Tibial nerve (tissue), 4 donors: ENCODE results near the gene SEC61A1. TPM values are rescaled to one million over a fixed set of nuclear protein-coding genes. Genes with fewer than 3 reads are reported as not detected.

ENCODE experiments used
- DNase-seq, 2 donors: peaks; one replicate each; pipeline ENCODE4 v3.0.0-alpha.2; 2019; ENCODE audit warnings: low spot score in 2 of 2
- H3K27ac ChIP-seq, 4 donors: fragments of 200-600 bp; sonication (generic) in 3 of 4; one replicate each; pipeline ENCODE4 v1.5.1; 2017 to 2019; ENCODE audit warnings: mild to moderate bottlenecking in 1 of 4
- H3K27me3 ChIP-seq, 2 donors: fragments of 200-600 bp; sonication (generic) in 1 of 2; one replicate each; pipeline versions ENCODE4 v1.5.1 to v1.6.0; 2017 to 2019
- H3K36me3 ChIP-seq, 3 donors: fragments of 200-600 bp; sonication (generic); one replicate each; pipeline ENCODE4 v1.5.1; 2018 to 2019
- H3K4me1 ChIP-seq, 4 donors: fragments of 200-600 bp; sonication (generic) in 3 of 4; one replicate each; pipeline ENCODE4 v1.5.1; 2017 to 2019
- H3K4me3 ChIP-seq, 4 donors: fragments of 200-600 bp; sonication (generic) in 3 of 4; one replicate each; pipeline ENCODE4 v1.5.1; 2017 to 2019; ENCODE audit warnings: mild to moderate bottlenecking in 1 of 4, moderate library complexity in 1 of 4
- H3K9me3 ChIP-seq, 4 donors: fragments of 200-600 bp; sonication (generic) in 3 of 4; one replicate each; pipeline ENCODE4 v1.5.1; 2017 to 2019
- EP300 ChIP-seq, 2 donors: sonication (generic); formaldehyde crosslinking; IDR thresholded peaks; one replicate each; pipeline ENCODE4 v1.6.1; 2017; ENCODE audit warnings: antibody characterized with exemption in 2 of 2, mild to moderate bottlenecking in 1 of 2
- POLR2A ChIP-seq, 2 donors: fragments of 450-650 bp; IDR thresholded peaks; one replicate each; pipeline ENCODE4 v1.6.1; 2017; ENCODE audit warnings: antibody characterized with exemption in 2 of 2, mild to moderate bottlenecking in 2 of 2, moderate library complexity in 2 of 2
- WGBS, 2 donors: methylation state at CpG; one replicate each; pipeline ENCODE4 v1.1.5; 2018; 5-methylcytosine and 5-hydroxymethylcytosine counted together
- total RNA-seq, 4 donors: library from RNA; depleted of rRNA; stranded (reverse); fragments of >200 nt; gene quantifications; one replicate each; pipeline ENCODE4 v1.1.0, GENCODE V29; 2016
- TF ChIP-seq, protein P1 (sequence below), 5 experiments: fragments of 200-600 bp in 3 of 5; fragments of 450-650 bp in 2 of 5; sonication (generic) in 3 of 5; IDR thresholded peaks; one replicate each; pipeline ENCODE4 v1.5.1; 2016 to 2019; ENCODE audit warnings: antibody characterized with exemption in 5 of 5, mild to moderate bottlenecking in 3 of 5, moderate library complexity in 2 of 5

SEC61A1 gene
- total RNA-seq, 4 donors from 2014 or later: 93.3 to 155 (median 108) TPM

DNA sequence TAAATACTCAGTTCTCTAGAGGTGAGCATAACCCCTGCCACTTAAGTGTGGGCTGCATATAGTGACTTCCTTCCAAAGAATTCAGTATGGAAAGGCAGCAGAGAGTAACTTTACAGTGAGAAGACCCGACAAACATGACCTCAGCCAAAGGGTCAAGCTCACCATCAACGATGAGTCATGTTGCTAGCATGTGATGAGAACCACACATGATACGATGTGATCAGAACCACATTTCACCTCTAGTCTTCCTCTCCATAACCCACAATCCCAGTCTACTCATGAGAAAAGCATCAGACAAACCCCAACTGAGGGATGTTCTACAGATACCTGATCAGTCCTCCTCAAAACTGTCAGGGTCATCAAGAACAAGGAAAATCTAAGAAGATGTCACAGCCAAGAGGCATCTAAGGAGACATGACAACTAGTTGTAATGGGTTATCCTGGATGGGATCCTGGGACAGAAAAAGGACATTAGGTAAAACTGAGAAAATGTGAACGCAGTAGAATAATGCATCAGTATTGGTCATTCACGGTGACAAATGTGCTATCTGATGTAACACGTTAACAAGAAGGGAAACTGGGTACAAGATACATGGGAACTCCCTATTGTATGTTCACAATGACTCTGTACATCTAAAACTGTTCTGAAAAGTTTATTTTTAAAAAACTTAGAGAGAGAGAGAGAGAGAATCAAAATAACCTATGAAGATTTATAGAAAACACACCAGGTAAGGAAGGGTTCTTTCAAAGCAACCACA is 28.3 kb downstream of the SEC61A1 start:
- no peaks in the 10 kb centered on the region for H3K27me3 ChIP-seq
- H3K36me3 ChIP-seq: peaks cover 0 to 67% (median 0%) of the 10 kb centered on the region in 3 donors
- TF ChIP-seq EP300 (IDR thresholded peaks at IDR 0.05) (no peak), POLR2A (IDR thresholded peaks at IDR 0.05) (no peak)
- TF ChIP-seq, protein P1, sequence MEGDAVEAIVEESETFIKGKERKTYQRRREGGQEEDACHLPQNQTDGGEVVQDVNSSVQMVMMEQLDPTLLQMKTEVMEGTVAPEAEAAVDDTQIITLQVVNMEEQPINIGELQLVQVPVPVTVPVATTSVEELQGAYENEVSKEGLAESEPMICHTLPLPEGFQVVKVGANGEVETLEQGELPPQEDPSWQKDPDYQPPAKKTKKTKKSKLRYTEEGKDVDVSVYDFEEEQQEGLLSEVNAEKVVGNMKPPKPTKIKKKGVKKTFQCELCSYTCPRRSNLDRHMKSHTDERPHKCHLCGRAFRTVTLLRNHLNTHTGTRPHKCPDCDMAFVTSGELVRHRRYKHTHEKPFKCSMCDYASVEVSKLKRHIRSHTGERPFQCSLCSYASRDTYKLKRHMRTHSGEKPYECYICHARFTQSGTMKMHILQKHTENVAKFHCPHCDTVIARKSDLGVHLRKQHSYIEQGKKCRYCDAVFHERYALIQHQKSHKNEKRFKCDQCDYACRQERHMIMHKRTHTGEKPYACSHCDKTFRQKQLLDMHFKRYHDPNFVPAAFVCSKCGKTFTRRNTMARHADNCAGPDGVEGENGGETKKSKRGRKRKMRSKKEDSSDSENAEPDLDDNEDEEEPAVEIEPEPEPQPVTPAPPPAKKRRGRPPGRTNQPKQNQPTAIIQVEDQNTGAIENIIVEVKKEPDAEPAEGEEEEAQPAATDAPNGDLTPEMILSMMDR (IDR thresholded peaks at IDR 0.05): no peak
- 57 to 65% methylated on average over 6 of the region's 6 CpGs for WGBS, 2 donors
- H3K27ac ChIP-seq: no peak overlapping the region
- H3K9me3 ChIP-seq: no peaks in the 10 kb centered on the region
- peaks cover 0 to 35% (median 3%) of the 10 kb centered on the region in 4 donors for H3K4me1 ChIP-seq
- H3K4me3 ChIP-seq: no peak overlapping the region
- DNase-seq: no peak

DNA sequence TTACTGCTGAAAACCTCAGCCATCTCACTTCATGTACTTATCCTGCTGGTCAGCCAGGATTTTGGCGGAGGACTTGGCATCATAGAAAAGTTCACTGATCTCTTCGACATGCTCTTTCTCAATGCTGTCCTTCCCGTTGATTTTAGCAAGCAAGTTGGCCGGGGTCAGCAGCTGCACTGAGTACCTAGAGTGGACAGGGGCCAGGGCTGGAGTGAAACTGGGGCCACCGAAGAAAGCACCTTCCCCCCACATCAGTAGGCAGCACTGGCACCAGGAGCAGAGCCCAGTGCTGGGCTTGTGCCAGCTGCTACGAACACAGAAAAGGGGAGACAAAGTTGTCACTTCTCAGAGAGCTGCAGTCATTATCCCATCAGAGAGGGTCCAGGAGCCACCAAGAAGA is 29.0 kb downstream of the SEC61A1 start:
- H3K9me3 ChIP-seq: no peaks in the 10 kb centered on the region
- DNase-seq: no peak
- no peak overlapping the region for H3K4me3 ChIP-seq
- TF ChIP-seq POLR2A (IDR thresholded peaks at IDR 0.05) (no peak), EP300 (IDR thresholded peaks at IDR 0.05) (no peak)
- TF ChIP-seq, protein P1 (IDR thresholded peaks at IDR 0.05): no peak
- 86 to 90% methylated on average over 6 of the region's 6 CpGs for WGBS, 2 donors
- H3K27me3 ChIP-seq: no peaks in the 10 kb centered on the region
- H3K36me3 ChIP-seq: peaks cover 0 to 74% (median 0%) of the 10 kb centered on the region in 3 donors
- H3K4me1 ChIP-seq: peaks cover 0 to 29% (median under 1%) of the 10 kb centered on the region in 4 donors
- no peak overlapping the region for H3K27ac ChIP-seq

DNA sequence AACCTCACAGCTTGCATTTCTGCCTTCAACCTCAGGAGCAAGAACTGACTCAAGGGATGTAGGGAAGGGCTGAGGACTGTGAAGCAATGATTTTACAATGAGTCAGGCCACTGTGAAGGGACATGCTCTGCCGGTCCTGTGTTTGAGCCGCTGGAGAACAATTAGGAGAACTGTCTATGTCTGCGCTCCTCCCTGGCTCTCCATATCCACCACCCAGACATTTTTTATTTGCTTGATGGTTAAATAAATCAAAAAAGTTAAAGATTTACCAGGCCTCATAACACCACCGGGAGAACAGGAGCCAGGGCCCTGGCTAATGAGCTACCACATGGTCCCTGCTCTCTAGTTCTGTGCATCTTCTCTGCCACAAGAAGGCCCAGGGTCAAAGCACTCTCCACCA is 29.6 kb downstream of the SEC61A1 start:
- peaks cover 0 to 23% (median 0%) of the 10 kb centered on the region in 4 donors for H3K4me1 ChIP-seq
- TF ChIP-seq, protein P1 (IDR thresholded peaks at IDR 0.05): no peak
- TF ChIP-seq POLR2A (IDR thresholded peaks at IDR 0.05) (no peak), EP300 (IDR thresholded peaks at IDR 0.05) (no peak)
- H3K36me3 ChIP-seq: peaks cover 0 to 80% (median 0%) of the 10 kb centered on the region in 3 donors
- no peak overlapping the region for H3K4me3 ChIP-seq
- no peaks in the 10 kb centered on the region for H3K27me3 ChIP-seq
- no peak overlapping the region for H3K27ac ChIP-seq
- DNase-seq: no peak
- 91 to 96% methylated on average over 4 of the region's 4 CpGs for WGBS, 2 donors
- no peaks in the 10 kb centered on the region for H3K9me3 ChIP-seq

DNA sequence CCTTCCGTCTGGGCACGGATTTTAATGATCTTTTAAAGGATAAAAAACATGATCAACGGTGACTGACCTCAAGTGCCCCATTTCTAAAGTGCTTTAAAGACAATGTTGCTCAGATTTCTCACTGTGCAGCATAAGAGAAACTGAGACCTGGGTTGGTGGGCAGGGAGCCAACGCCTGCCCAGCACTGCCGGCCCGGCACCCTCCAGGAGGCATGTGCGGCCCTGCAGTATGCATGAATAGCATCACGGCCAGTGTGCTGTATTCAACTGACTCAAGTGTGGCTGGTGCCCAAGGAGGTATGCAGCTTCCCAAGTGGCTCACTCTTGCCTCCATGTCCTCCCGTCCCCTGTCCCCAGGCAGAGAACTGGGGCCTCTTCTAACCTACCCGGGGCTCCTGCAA is 30.3 kb downstream of the SEC61A1 start:
- Histone ChIP-seq H3K27me3 (no peaks in the 10 kb centered on the region), H3K27ac (no peak overlapping the region)
- WGBS, 2 donors: 92 to 94% methylated on average over 10 of the region's 10 CpGs

DNA sequence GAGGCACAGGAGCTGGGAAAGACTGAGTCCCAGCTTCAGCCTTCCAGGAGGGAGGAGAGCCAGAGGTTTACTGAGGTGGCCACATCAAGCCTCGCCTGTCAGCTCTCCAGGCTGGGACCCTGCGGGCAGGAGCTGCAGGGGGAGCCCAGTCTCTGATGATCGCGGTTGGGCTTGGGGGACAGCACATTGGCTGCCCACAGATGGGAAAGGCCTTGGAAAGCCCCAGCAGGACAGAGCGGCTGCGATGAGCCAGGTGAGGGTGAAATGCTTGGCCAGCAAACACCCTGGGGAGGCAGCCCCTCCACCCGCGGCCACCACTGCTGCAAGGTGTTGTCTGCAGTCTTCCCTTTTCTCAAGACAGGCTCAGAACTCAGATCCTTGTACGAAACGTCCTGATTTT is 31.2 kb downstream of the SEC61A1 start:
- no peaks in the 10 kb centered on the region for H3K9me3 ChIP-seq
- DNase-seq: no peak
- WGBS, 2 donors: 82 to 87% methylated on average over 6 to 10 of the region's 10 CpGs
- peaks cover 0 to 15% (median 0%) of the 10 kb centered on the region in 4 donors for H3K4me1 ChIP-seq
- no peaks in the 10 kb centered on the region for H3K27me3 ChIP-seq
- TF ChIP-seq, protein P1 (IDR thresholded peaks at IDR 0.05): no peak
- TF ChIP-seq EP300 (IDR thresholded peaks at IDR 0.05): no peak
- TF ChIP-seq POLR2A (IDR thresholded peaks at IDR 0.05): no peak
- H3K36me3 ChIP-seq: peaks cover 0 to 90% (median 0%) of the 10 kb centered on the region in 3 donors
- H3K27ac ChIP-seq: no peak overlapping the region
- no peak overlapping the region for H3K4me3 ChIP-seq

More for the DNA sequence above, 30.3 kb downstream of the SEC61A1 start:
- Histone ChIP-seq H3K4me1 (peaks cover 0 to 16% (median 0%) of the 10 kb centered on the region in 4 donors), H3K4me3 (no peak overlapping the region), H3K9me3 (no peaks in the 10 kb centered on the region), H3K36me3 (peaks cover 0 to 87% (median 0%) of the 10 kb centered on the region in 3 donors)
- no peak for DNase-seq
- TF ChIP-seq EP300 (IDR thresholded peaks at IDR 0.05) (no peak), POLR2A (IDR thresholded peaks at IDR 0.05) (no peak)
- TF ChIP-seq, protein P1 (IDR thresholded peaks at IDR 0.05): no peak
